Ramos (cell line): Measurements from ENCODE around the gene TSKS.

Experiments
- in situ Hi-C: fragments of 300-500 bp; cut with MboI; formaldehyde crosslinking; loops from one replicate; pipeline ENCODE4 v1.14.3; 2022; ENCODE audit warnings: low sequenced_read_pairs; ENCODE audit not compliant: unreplicated experiment

The TSKS gene

GRCh38 chr19:49795615-49796014 lies 32.5 kb upstream of the TSKS start:
- in situ Hi-C loops, result no loop called here

DNA sequence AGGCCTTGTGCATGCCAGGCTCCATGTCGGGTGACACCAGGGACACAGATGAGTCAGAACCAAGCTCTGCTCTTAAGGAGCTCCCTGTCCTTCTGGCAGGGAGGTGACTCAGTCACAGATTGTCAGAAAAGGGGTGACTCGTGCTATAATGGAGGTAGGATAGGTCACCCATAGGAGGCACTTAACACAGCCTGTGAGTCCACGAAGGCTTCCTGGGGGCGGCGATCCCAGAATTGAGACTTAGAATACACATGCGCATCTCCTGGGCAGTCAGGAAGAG lies 30.4 kb upstream of the TSKS start:
- in situ Hi-C loops, result no loop called here

DNA sequence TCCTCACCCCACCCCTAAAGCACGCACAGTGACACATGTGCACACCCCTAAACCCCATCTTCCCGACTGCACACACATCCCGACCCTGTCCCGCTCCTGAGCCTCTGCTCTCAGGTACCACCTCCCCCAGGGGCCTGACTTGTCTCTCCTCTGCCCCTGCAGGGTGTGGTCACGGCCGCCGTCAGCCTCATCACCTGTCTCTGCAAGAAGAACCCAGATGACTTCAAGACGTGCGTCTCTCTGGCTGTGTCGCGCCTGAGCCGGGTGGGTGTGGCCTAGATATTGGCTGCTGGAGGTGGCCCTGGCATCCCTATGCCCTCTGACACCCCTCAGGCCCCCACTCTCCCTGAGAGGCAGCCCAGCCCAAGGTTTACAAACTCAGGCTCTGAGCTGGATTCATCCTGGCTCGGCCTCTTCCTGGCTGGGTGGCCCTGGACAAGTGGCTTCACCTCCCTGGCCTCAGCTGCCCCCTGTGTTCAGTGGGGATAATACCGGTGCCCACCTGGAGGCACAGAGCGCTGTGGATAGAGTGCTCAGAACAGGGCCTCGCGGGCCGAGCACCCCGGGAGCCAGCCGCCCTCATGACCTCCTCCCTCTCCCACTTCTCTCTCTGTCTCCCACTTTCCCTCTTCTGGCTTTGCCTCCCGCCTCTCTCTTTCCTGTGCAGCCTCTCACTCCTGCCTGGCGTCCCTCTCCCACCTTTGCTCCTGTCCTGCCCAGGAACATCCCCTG lies 29.9 kb upstream of the TSKS start:
- in situ Hi-C loops, result no loop called here

- in situ Hi-C loops, result no loop called here
Observed at GRCh38 chr19:49791776-49792445, 28.8 kb upstream of the TSKS start.

GRCh38 chr19:49790866-49791265 lies 27.8 kb upstream of the TSKS start:
- in situ Hi-C loops, result no loop called here

- in situ Hi-C loops, result no loop called here
Observed at GRCh38 chr19:49788857-49789256, 25.8 kb upstream of the TSKS start.

DNA sequence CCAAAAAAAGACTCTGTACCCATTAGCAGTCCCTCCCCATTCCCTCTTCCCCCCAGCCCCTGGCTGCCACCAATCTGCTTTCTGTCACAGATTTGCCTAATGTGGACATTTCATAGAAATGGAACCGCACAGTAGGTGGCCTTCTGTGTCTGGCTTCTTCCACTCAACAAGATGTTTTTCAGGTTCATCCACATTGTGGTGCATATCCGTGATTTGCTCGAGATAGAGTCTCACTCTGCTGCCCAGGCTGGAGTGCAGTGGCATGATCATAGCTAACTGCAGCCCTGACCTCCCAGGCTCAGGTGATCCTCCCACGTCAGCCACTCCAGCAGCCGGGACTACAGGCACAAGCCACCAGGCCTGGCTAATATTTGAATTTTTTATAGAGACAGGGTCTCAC lies 24.6 kb upstream of the TSKS start:
- in situ Hi-C loops, result no loop called here

- in situ Hi-C loops, result no loop called here
Observed at GRCh38 chr19:49786376-49786820, 23.3 kb upstream of the TSKS start.

DNA sequence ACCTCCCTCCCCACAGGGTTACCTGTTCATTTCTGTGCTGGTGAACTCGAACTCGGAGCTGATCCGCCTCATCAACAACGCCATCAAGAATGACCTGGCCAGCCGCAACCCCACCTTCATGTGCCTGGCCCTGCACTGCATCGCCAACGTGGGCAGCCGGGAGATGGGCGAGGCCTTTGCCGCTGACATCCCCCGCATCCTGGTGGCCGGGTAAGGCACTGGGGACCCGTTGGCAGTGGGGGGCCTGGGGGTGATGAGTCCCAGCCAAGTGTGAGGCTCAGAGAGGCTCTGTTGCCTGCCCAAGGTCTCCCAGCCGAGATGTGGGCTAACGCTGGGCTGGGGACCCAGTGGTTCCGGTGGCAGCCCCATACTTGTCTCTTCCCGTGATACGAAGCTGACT lies 19.4 kb upstream of the TSKS start:
- in situ Hi-C loops, result no loop called here

- in situ Hi-C loops, result no loop called here
Observed at GRCh38 chr19:49781394-49781793, 18.3 kb upstream of the TSKS start.

- in situ Hi-C loops, result no loop called here
Observed at GRCh38 chr19:49780861-49781260, 17.8 kb upstream of the TSKS start.

DNA sequence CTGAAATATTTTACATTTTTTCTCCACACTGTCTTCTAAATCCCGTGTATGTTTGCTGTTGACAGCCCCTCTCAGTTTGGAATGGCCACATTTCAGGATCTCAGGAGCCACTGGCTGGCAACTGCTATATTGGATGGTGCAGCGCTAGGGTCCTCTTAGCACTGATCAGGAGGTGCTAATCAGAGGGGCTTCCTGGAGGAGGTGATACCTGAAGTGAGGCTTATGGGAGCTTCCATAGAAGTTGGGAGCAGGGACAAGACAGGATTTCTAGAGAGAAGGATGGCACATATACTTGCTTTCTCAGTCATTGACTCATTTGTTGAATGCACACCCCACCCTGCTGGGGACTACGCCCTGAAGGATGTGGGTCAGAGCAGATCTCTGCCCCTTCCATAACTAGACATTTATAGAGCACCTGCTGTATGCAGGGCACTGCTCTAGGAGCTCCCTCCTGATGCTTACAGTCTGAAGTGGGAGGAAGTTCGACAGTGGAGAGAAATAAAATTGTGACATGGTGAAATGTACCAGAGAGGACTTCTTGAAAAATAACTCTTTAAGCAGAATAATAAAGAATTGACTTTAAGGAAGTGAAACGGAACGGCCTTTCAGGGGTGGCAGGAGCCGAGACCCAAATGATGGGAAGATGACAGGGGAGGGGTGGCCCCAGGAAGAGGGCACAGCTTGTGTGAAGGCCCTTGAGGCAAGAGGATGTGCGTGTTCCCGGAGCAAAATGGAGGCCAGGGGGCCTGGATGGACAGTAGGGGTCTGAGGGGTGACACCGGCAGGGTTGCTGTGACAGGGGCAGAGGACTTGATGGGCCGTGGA lies 16.8 kb upstream of the TSKS start:
- in situ Hi-C loops, result no loop called here

GRCh38 chr19:49776371-49776764 lies 13.3 kb upstream of the TSKS start:
- in situ Hi-C loops, result no loop called here

DNA sequence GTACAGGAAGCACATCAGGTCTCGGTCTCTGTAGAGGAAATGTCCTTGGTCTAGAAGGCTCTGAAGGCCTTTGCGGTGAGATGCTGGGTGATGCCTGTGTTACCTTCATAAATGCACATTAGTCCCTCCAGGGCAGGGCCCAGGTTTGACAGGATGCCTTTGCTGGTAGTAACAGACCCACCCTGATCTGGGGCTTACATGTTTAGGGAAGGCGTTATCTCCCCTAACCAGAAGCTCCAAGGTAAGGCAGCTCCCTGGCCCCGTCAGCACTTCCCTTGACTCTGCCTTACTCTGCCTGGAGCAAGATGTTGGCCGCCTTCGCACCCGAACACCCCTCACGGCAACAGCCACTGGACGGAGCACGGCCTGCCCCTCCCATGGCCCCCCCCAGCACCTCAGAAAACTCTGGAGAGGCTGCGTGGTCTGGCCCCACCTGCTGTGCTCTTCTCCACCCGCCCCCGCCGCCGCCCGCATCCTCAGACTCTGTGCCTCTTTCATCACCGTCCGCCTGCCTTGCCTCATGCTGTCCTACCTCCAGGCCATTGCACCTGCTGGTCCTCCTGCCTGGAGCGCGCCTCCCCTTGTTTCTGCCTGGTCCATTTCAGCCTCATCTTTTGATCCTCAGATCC lies 12.8 kb upstream of the TSKS start:
- in situ Hi-C loops, result no loop called here

GRCh38 chr19:49774969-49775368 lies 11.9 kb upstream of the TSKS start:
- in situ Hi-C loops, result no loop called here

DNA sequence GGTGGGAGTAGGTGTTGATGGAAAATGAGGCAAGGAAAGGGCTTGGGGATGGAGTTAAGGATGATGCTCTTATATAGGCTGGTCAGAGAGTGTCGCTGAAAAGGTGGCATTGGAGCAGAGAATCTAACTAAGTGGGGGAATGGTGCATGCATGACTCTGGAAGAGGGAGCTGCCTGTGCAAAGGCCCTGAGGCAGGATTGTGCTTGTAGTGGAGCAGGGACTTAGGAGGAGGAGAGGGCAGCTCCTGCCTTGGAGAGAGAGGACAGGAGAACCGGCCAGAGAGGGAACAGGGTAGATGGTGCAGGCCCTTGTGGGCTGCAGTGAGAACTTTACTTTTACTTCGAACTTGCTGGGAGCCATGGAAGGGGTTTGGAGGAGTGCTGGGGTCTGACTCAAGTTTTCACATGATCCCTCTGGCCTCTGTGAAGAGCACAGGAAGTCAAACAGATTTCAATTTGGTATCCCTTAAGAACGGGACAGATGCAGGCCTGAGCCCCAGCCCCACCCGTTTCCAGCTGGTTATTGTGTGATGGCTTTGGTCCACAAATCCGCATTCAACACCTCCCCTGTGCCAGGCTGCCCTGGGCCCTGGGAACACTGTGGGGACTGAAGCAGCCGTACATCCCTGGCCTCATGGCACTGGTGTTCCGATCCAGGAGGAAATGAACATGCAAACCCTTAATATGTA lies 10.7 kb upstream of the TSKS start:
- in situ Hi-C loops, result no loop called here

- in situ Hi-C loops, result no loop called here
Observed at GRCh38 chr19:49772850-49773432, 9.8 kb upstream of the TSKS start.

DNA sequence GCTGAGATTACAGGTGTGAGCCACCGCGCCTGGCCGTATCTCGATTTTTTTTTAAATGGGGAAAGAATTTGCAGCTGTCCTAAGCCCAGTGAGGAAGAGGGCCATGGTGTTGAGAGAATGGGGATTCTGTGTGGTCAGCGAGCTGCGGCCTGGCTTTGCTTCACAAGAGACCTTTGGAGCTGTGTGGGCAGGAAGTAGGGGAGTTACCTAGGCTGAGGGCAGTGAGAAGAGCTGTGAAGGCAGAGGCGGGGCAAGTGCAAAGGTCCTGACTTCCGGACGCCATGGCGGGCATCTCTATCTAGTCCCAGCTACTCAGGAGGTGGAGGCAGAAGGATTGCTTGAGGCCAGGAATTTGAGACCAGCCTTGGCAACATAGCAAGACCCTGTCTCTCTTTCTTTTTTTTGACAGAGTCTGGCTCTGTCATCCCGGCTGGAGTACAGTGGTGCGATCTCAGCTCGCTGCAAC lies 8.6 kb upstream of the TSKS start:
- in situ Hi-C loops, result no loop called here

GRCh38 chr19:49770529-49770928 lies 7.4 kb upstream of the TSKS start:
- in situ Hi-C loops, result no loop called here
